Stimulated activated CD8-positive, alpha-beta memory T cell treated with anti-CD3 and anti-CD28 coated beads, Interleukin-4, amount 100 ng/mL, for 1 hour (primary cell): Measurements from ENCODE around the gene CORO2A.
"Not testable (repeated sequence)": the region's sequence is repeated elsewhere in the genome, so short reads cannot be mapped to it uniquely, and the experiment has no call there.

Source experiments
- DNase-seq, 2 donors: peaks; one replicate each; pipeline ENCODE4 v3.0.0-alpha.2; 2020; ENCODE audit warnings: low read depth in 2 of 2, low spot score in 1 of 2

The CORO2A gene

DNA sequence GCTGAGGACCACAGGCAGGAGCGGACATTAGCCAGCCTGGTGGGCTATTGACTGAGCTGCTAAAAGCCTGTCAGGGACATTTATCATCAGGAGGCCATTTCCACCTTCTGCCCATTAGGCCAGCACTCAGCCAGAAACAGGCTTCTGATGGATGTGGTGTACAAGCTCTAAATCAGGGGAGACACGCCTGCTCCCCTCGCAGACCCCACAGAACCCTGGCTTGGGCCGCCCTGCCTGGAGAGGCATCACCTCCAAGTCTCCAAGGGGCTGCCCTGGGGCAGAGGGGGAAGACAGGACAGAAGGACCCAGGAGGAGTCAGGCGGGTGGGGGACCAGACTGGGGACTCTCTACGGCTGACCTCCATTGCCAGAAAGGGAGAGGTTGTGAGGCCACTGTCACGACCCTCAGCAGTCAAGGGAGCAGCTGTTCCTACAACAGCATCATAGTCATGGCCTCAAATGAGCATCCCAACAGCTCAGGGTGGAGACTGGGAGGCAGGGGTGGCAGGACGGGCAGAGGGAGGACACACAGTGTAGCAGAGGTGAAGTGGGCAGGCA, 49.4 kb downstream of the CORO2A start:
- no peak for DNase-seq

DNA sequence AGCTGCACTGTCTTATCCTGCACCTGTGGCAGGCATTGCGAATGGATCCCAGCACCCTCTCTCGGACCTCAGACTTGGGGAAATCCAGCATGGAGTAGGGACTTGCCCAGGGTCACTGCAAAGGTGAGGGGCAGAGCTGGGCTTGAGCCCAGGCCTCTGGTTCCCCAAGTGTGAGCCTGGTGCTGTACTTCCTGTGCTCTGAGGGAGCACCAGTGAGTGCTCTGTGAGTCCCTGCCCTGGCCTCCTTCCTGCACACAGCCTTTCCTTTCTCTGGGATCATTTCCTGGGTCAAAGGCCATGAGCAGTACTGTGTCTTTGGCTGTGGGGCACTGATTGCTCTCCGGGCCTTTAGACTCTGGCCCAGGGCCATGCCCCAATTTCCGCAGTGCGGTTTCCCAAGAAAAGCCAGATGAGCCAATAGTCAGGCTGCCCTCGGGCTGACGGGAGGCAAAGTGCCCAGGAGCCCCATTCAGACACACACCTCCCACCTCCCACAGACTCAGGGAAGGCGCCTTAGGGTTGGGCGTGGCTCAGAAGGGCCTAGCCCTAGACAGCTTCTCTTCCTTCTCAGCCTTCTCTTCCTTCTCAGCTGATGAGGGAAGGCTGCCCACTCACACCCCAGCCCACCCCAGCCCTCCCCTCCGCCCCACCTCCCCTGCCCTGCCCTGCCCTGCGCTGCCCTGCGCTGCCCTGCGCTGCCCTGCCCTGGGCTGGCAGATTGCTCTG, 50.1 kb downstream of the CORO2A start:
- DNase-seq: no peak

DNA sequence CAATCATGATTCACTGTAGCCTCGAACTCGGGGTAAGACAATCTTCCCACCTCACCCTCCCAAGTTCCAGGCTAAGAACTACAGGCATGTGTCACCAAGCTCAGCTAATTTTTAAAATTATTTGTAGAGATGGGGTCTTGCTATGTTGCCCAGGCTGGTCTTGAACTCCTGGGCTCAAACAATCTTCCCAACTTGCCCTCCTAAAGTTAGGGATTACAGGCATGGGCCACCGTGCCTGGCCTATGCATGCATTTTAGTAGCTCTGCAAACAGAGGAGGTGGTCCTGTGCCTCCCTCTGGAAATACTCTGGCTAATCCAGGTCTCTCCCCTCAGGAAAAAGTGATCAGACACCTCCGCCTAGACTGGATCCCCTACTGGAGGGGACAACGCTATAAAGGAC, 51.9 kb downstream of the CORO2A start:
- DNase-seq: no peak

DNA sequence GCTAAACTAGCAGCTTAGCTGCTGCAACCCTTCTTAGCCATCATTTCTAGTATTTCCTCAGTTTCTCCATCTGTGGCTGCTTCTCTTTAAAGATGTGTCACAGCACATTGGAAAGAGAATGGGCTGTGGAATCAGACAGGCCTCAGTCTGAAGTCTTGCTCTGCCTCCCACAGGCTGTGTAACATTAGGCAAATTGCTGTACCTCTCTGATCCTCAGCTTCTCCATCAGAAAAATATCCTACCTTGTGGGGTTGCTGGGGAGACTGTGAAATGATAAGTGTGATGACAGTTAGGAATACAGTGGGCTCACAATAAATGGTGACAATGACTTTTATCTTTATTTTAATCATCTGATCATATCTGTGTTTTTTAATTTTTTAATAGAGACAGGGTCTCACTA, 55.9 kb downstream of the CORO2A start:
- DNase-seq: no peak

DNA sequence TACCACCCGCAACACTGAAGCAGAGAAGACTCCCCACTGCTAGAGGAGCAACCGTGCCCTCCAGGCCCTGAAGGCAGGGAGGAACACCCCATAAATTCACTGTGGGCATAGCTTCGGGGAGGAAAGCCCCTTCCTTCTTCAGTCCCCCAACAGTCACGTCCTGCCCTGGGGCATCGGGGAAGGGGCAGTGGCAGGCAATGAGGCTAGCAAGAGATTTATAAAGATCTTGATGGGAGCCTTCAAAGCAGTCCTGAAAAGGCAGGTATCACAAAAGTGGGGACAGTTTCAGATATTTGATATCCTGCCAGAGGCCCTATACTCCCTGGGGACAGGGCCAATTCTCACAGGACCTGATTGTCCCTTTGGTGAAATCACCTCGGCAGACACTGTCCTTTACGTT, 56.5 kb downstream of the CORO2A start:
- DNase-seq: no peak

DNA sequence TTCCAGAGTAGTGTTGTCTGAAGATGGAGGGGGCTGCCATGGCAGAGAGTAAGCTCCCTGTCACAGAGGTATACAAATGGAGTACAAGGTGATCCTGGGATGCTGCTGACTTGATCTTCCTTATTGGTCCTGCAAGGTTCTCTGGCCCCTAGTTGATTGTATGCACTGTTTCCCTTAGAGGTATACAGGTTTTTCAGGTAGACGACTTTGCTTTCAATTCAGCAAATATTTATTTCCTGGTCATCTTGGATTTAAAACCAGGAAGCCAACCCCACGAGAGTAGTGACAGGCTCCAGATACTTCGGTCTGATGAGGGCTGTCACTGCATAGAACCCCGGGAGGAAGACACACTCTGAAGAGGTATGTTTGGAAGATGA, 56.9 kb downstream of the CORO2A start:
- DNase-seq: no peak

DNA sequence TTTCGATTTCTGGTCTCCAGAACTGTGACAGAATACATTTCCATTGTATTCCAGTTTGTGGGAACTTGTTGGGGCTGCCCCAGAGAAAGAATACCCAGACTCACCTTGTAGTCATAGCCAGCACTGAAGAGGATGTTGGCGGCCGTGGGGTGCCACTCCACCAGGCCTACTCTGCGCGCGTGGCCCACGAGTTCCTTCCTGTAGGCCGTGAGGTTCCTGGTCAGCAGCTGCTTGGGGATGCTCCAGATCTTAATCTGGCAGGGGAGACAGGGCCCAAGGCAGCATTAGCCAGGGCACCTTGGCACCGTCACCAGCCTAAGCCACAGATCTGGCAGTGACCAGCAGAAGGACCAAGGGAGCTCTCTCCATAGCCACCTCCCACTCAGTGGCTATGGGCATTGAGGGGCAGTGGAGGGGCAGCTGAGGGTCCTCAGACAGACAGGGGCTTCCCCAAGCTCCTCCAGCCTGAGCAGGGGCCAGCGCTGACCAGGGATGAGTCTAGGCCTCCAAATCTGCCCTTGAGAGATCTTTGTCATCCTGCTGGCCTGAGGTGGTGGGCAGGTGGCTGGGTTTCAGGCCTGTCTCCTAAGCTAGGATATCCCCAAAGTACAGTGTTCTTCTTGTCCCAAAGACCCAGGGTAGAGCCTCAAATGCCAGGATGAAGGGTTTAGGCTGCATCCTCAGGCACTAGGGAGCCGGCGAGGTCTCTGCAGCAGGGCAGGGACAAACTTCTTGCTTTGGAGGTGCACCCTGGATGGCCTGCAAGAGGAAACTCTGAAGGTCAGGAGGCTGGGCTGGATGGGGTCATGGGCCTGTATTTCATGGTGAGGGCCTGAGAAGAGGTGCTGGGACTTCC, 57.5 kb downstream of the CORO2A start:
- DNase-seq: no peak

DNA sequence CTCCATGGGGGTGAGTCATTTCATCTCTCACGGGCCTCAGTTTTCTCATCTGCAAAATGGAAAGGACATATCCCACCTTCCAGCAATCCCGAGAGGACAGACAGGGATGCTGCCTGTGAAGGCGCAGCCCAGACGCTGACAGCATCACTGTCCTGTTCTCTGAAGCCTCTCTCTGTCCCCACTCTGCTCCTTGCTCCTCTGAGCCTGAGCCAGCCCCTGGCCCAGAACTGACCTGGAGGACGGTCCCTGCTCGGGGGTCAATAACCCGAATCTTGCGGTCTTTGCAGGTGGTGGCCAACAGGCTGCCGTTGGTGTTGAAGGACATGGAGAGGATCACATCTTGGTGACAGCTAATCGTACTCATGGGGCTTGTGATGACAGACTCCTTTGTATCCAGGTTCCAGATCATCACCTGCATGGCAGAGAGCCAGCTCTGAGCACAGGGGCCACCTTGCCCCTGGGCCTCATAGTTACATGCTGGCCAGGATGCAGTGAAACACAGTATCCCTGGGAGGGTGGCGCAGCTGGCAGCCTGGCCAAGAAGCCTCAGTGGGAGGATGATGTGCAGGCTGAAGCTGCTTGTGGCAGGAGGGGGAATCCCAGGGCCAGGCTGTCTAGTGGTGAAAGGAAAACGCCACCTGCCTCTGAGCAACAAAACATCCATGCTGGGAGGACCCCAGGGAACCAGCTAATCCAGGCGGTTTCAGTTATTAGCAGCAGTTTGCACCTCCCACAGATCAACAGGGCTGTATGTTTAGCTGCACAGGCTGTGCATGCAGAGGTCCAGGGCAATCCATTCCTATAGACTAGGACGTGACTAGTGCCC, 59.4 kb downstream of the CORO2A start:
- DNase-seq: no peak

DNA sequence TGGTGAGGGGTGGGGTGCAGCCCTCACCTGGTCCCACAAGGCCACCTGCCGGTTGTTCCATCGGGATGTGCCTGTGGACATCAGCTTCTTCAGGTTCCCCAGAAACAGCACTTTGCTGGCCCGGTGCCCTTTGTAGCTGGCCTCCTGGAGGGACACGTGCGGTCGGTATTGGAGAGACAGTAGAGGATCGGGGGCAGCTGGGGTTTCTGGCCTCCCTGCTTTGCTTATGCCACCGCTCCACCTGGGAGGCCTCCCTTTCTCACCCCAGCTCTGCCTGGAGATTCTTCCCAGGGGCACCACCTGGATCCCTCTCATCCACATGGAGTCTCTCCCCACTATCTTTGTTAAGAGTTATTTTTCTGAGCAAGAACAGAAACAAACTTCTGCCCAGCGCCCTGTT, 60.3 kb downstream of the CORO2A start:
- DNase-seq: no peak

DNA sequence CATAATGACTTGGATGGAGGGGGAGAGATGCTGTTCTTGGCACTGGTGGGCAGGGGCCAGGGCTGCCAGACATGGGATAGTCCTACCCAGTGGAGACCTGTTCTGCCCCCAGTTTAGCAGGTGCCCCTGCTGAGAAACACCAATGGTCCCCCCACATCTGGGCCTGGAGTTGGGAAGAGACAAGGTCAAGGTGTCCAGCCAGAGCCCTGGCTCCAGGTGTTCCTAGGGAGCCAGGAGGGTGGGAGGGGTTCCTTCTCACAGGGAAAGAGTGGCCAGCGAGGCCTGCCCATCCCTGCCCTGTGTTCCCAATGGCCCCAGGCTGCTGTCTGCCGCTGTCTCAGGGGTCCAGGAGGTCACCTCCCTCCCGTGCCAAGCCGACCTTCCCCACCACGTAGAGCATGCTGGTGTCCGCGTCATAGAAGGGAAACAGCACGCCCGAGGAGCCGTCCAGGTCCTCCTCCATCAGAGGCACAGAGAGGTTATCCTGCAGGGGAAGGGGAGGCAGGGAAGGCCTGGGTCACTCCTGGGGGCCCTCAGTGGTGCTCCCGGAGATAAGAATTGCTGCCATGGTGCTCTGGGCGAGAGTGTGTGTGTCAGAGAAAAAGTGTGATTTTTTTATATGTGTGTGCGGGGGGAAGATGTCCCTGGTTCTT, 61.7 kb downstream of the CORO2A start:
- no peak for DNase-seq

DNA sequence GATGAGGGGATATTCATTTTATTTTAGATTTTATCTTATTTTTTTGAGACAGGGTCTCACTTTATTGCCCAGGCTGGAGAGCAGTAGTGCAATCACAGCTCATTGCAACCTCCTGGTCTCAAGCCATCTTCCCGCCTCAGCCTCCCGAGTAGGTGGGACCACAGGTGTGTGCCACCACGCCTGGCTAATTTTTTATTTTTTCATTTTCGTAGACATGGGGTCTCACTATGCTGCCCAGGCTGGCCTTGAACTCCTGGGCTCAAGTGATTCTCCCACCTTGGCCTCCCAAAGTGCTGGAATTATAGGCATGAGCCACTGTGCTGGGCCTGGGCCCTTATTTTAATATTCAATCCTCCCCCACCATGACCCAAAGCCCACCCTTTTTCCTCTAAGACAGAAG, 62.4 kb downstream of the CORO2A start:
- DNase-seq: not testable (repeated sequence)

DNA sequence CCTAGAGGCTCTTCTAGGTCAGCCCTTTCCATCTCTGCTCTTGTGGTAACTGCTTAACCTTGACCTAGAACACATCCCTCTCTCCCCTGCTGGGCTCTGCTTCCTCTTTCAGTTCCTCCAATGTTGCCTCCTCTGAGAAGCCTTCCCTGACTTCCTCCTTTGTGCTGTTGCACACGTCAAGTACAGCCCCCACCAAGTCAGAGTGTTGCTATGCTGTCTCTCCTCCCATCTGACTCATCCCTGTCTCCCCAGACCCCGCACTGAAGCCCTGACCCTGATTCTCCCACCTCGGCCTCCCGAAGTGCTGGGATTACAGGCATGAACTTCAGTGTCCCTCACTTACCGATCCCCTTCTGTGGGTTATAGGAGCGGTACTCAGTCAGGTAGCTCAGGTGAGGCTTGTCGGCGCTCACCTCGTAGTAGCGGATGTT, 63.0 kb downstream of the CORO2A start:
- DNase-seq: no peak

DNA sequence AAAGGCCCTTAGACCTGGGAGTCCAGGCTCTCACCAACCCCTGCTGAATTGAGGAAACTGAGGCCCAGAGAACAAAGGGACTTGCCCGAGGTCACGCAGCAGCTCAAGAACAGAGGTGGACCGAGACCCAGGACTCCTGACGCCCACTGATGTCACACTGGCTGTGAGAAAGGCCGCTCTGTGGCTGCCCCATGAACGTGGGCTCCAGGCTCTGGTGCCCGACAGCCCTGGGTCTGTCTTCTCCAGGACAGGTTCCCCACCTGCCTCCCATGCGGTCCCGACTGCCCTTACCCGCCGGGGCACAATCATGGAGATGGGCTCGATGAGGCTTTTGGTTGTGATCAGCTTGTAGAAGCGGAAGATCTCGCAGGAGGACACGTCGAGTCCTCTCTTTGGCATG, 64.1 kb downstream of the CORO2A start:
- DNase-seq: no peak

DNA sequence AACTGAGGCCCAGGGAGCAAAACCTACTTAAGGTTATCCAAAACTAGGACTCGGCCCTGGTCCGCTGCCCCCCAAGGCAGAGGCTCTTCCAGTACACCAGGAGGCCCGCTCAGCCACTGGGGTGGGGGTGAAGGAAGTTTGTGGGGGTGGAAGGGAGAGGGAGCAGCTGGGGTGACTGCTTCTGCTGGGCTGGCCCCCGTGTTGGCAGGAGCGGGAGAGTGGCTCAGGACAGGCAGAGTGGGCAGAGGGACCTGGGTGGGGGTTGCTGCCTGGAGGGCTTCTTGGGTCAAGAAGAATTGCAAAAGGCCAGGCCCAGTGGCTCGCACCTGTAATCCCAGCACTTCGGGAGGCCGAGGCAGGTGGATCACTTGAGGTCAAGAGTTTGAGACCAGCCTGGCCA, 65.2 kb downstream of the CORO2A start:
- no peak for DNase-seq

DNA sequence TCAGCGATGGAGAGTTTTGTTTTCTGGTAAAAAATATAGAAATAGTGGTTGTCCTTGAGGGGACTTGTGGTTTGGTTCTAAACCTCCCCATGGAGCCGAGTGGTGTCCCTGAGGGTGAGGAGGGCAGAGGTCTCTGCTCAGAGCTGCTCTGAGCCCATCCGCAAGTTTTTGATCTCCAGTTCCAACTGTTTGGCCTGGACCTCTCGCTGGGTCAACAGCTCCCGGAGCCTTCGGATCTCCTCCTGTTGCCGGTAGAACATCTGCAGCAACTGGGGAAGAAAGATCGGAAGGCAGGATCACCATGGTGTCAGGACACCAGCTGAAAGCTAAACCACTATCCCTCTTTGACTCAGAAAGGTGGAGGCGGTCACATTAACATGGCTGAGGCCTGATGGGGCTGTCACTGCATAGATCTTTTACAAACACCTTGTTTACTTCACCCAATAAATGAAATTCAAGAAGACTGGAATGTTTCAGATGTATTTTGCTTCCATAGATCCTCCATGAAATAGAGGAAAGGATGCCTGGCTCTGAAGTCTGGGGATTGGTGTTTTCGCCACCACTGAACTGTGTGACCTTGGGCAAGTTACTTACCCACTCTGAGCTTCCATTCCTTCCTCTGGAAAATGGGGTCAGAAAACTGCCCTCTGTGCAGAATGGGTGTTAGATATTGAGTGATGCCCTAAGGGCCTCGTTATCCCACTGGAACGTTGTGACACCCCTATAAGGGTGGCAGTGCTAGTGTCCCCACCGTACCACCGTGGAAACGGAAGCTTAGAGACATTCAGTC, 67.6 kb downstream of the CORO2A start:
- DNase-seq: no peak

DNA sequence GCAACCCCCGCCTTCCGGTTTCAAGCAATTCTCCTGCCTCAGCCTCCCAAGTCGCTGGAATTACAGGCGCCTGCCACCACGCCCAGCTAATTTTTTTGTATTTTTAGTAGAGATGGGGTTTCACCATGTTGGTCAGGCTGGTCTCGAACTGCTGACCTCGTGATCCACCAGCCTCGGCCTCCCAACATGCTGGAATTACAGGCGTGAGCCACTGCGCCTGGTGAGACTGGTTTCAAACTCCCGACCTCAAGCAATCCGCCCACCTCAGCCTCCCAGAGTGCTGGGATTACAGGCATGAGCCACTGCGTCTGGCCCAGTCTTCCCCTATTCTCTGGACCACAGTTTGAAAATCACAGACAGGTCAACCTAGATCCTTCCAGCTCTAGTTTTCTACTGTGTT, 68.3 kb downstream of the CORO2A start:
- not testable (repeated sequence) for DNase-seq

DNA sequence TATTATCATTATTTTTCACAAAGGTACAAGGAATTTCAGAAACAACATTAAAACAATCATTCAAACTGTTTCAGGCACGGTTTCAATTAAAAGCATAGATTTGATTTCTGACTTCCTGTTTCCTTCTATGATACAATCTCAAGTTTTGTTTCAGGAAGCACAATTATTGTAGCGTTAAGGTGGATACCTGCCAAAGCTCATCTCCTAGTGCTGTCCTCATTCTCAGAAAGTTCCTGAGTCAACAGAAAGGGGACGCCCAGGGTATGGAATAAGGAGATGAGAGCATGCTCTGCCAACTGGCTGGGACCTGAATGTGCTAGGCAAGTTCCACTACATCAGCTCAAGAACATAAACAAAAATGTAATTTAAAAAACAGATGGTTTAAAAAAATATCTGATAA, 71.4 kb downstream of the CORO2A start:
- DNase-seq: no peak

DNA sequence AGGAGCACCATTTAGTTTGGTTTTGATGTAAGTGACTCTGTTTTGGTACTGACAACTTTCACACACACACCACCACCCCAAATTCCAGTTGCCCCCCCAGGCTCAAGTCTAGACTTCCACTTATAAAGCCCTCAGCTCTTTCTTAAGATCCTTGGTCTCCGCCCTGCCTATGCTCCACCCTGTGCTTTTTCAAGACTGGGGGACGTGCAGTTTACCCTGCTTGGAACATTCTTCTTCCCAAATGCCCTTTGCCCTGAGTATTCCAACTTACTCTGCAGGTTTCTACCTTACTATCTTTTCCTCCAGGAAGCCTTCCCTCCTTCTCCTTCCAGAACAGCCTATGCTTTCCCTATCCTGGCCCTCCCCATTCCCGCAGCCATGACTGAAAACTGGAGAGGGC, 72.0 kb downstream of the CORO2A start:
- no peak for DNase-seq

DNA sequence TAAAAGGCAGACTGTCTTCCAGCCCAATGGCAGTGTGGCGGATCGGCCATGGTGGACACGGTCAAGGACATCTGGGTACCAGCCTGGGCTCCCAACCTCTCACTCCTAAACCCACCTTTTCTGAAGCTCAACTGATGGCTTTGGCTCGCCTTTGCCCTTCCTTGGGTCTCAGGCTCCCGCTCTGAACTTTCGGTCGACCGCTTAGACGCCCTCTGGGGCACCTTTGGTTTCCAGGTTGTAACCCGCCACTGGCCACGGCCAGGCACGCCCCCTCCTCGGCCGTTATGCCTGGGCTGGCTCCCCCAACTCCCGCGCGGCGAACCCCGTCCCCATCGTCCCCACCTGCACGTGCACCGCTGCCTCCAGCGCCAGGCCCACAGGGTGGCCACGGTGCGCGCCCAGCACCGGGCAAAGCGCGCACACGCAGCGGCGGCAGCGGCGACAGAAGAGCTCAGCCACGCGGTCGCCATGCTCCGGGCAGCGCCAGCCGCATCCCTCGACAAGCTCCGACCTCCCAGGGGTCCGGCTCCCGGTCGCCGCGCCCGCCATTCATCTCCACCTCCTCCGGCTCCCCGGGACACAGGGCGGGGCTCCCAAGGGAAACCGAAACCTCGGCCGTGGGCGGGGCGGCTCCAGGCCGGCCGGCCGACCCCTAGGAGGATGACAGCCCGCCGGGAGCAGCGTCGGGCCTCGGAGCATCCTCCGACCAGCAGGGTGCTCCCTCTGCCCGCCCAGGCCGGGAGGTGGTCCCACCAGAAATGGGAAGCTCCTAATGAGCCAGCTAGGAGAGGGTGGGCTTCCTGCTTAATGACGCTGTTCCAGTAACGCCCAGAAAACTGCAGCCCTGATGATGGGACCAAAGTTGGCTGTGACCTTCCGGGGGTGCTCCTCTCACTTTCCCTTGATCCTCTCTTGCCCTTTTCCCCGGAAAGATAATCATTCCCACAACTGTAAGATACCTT, 73.5 kb downstream of the CORO2A start, which contains the start of gene TRIM14:
Gene TRIM14 (minus strand): TSS at position 583 of the 962 bp plus-strand sequence. CDS start 34 bp downstream, at position 549.
- peak in 1 of 2 donors; percentile 28 for DNase-seq
